ENCODE data around the gene NIN. TPM values are rescaled to one million over a fixed set of nuclear protein-coding genes. Genes with fewer than 3 reads are reported as not detected.

Gene NIN
- total RNA-seq, 1 experiment from 2014 or later: 16.9 TPM

DNA sequence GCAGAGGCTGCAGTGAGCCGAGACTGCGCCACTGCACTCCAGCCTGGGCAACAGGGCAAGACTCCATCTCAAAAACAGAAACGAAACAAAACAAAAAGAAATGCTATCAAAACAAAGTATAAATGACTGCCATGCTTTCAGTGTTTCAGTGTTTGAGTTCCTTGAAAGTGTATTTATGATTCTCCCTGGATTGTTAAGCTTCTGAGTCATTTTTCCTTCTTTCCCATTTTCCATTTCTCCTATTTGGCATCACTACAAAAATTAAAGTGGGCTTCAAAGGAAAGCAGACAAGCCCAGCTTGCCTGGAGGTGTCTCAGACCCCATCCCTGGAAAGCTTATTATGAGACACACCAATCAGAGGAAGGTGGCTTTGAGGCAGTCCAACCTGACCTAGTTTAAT is 35.1 kb downstream of the NIN start:
- no peaks in the 10 kb centered on the region for H3K27me3 Mint-ChIP-seq (ENCODE audit: insufficient read depth, unreplicated experiment)
- no peak for DNase-seq
- H3K4me3 Mint-ChIP-seq (ENCODE audit: unreplicated experiment): no peak overlapping the region
- no peaks in the 10 kb centered on the region for H3K36me3 ChIP-seq (ENCODE audit: control insufficient read depth, insufficient read depth, low read length)
- no peaks in the 10 kb centered on the region for H3K4me1 ChIP-seq
- H3K4me3 ChIP-seq (ENCODE audit: low read depth, low read length): no peak overlapping the region
- no TSS peak for BruUV-seq (replicated peaks)
- ChIA-PET POLR2A (no interaction called here), CTCF (interaction anchor here (1.3 kb wide), 1 partner anchor 65 kb away, joined by 3 read pairs; no protein-coding TSS in a partner anchor)
- H3K27ac Mint-ChIP-seq (ENCODE audit: unreplicated experiment): no peak overlapping the region
- TF ChIP-seq, protein P1, sequence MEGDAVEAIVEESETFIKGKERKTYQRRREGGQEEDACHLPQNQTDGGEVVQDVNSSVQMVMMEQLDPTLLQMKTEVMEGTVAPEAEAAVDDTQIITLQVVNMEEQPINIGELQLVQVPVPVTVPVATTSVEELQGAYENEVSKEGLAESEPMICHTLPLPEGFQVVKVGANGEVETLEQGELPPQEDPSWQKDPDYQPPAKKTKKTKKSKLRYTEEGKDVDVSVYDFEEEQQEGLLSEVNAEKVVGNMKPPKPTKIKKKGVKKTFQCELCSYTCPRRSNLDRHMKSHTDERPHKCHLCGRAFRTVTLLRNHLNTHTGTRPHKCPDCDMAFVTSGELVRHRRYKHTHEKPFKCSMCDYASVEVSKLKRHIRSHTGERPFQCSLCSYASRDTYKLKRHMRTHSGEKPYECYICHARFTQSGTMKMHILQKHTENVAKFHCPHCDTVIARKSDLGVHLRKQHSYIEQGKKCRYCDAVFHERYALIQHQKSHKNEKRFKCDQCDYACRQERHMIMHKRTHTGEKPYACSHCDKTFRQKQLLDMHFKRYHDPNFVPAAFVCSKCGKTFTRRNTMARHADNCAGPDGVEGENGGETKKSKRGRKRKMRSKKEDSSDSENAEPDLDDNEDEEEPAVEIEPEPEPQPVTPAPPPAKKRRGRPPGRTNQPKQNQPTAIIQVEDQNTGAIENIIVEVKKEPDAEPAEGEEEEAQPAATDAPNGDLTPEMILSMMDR (IDR thresholded peaks at IDR 0.05; ENCODE audit: insufficient read depth in 1 of 2, low read depth in 1 of 2, low read length in 1 of 2, severe bottlenecking in 1 of 2, unreplicated experiment in 1 of 2): no peak
- no peaks in the 10 kb centered on the region for H3K27me3 ChIP-seq (replicated peaks; ENCODE audit: control insufficient read depth, insufficient read depth, low read length)
- H3K9me3 ChIP-seq: no peaks in the 10 kb centered on the region
- no peaks in the 10 kb centered on the region for H3K9me3 Mint-ChIP-seq (ENCODE audit: unreplicated experiment)
- H3K4me1 Mint-ChIP-seq (ENCODE audit: low read depth, unreplicated experiment): peaks cover 6% of the 10 kb centered on the region
- no peaks in the 10 kb centered on the region for H3K36me3 Mint-ChIP-seq (ENCODE audit: insufficient read depth, unreplicated experiment)
- intact Hi-C loops (cut with micrococcal nuclease; ENCODE audit: unreplicated experiment): no loop called here

DNA sequence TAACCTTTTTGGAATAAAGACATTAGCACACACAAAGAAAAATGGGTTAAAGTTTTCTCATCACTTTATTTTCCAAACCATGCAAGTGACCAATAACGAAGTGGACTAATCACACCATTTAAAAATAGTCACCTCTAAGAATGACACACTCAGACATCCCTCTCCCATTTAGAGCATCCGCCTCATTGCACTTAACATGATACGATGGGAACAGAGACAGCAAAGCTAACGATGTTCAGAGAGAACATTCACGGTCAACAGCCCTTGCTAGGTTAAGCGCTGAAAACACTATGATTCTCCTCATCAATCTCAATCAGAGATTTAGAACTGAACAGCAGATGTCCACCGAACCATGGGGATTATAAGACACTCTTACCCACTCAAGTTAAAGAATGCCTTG is 35.8 kb downstream of the NIN start:
- no peaks in the 10 kb centered on the region for H3K36me3 ChIP-seq (ENCODE audit: control insufficient read depth, insufficient read depth, low read length)
- TF ChIP-seq, protein P1 (IDR thresholded peaks at IDR 0.05; ENCODE audit: insufficient read depth in 1 of 2, low read depth in 1 of 2, low read length in 1 of 2, severe bottlenecking in 1 of 2, unreplicated experiment in 1 of 2): no peak
- no peak overlapping the region for H3K27ac Mint-ChIP-seq (ENCODE audit: unreplicated experiment)
- no peak overlapping the region for H3K4me3 Mint-ChIP-seq (ENCODE audit: unreplicated experiment)
- no peak overlapping the region for H3K4me3 ChIP-seq (ENCODE audit: low read depth, low read length)
- ChIA-PET CTCF (interaction anchor here (1.2 kb wide), 1 partner anchor 65 kb away, joined by 5 read pairs; no protein-coding TSS in a partner anchor), POLR2A (no interaction called here)
- H3K9me3 ChIP-seq: no peaks in the 10 kb centered on the region
- H3K4me1 ChIP-seq: no peaks in the 10 kb centered on the region
- no peaks in the 10 kb centered on the region for H3K9me3 Mint-ChIP-seq (ENCODE audit: unreplicated experiment)
- H3K27me3 ChIP-seq (replicated peaks; ENCODE audit: control insufficient read depth, insufficient read depth, low read length): no peaks in the 10 kb centered on the region
- no peaks in the 10 kb centered on the region for H3K36me3 Mint-ChIP-seq (ENCODE audit: insufficient read depth, unreplicated experiment)
- BruUV-seq (replicated peaks): no TSS peak
- intact Hi-C loops (cut with micrococcal nuclease; ENCODE audit: unreplicated experiment): no loop called here
- H3K27me3 Mint-ChIP-seq (ENCODE audit: insufficient read depth, unreplicated experiment): no peaks in the 10 kb centered on the region
- DNase-seq: no peak
- peaks cover 6% of the 10 kb centered on the region for H3K4me1 Mint-ChIP-seq (ENCODE audit: low read depth, unreplicated experiment)

DNA sequence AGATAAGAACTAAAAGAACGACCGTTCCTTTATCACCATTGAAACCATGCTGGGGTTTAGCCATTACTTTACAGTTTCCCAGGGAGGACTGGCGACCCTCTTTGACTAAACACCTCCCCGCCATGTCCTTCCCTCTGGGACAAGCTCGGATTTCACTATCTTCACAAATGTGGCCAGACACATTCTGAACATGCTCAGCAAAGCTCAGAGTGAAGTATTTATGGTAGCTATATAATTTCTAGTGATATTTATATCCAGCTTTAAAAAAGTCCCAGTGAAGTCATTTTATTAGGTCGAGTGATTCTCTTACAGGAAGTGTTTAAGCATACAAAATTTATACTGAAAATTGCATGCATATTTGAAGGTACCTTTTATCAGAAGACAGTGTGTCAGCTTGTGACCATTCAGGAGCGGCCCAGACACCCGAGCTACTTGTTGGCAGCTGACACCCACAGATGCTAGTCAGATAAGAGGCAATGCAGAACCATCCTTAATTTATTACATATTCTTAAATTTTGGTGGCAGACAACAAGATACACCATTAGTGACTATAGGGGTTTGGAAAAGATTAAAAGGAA is 36.8 kb downstream of the NIN start:
- H3K9me3 Mint-ChIP-seq (ENCODE audit: unreplicated experiment): no peaks in the 10 kb centered on the region

More for the DNA sequence above, 36.8 kb downstream of the NIN start:
- Histone ChIP-seq H3K36me3 (ENCODE audit: control insufficient read depth, insufficient read depth, low read length) (no peaks in the 10 kb centered on the region), H3K4me1 (no peaks in the 10 kb centered on the region), H3K27me3 (replicated peaks; ENCODE audit: control insufficient read depth, insufficient read depth, low read length) (no peaks in the 10 kb centered on the region), H3K4me3 (ENCODE audit: low read depth, low read length) (no peak overlapping the region), H3K9me3 (no peaks in the 10 kb centered on the region)
- ChIA-PET POLR2A (interaction anchor here (0.7 kb wide), 1 partner anchor 236 kb away, joined by 8 read pairs; no protein-coding TSS in a partner anchor), CTCF (interaction anchor here (1.2 kb wide), 1 partner anchor 66 kb away, joined by 5 read pairs; no protein-coding TSS in a partner anchor)
- TF ChIP-seq, protein P1 (IDR thresholded peaks at IDR 0.05; ENCODE audit: insufficient read depth in 1 of 2, low read depth in 1 of 2, low read length in 1 of 2, severe bottlenecking in 1 of 2, unreplicated experiment in 1 of 2): no peak
- no peak overlapping the region for H3K27ac Mint-ChIP-seq (ENCODE audit: unreplicated experiment)
- no peaks in the 10 kb centered on the region for H3K36me3 Mint-ChIP-seq (ENCODE audit: insufficient read depth, unreplicated experiment)
- DNase-seq: no peak
- no peak overlapping the region for H3K4me3 Mint-ChIP-seq (ENCODE audit: unreplicated experiment)
- intact Hi-C loops (cut with micrococcal nuclease; ENCODE audit: unreplicated experiment): no loop called here
- no peaks in the 10 kb centered on the region for H3K27me3 Mint-ChIP-seq (ENCODE audit: insufficient read depth, unreplicated experiment)
- peaks cover 6% of the 10 kb centered on the region for H3K4me1 Mint-ChIP-seq (ENCODE audit: low read depth, unreplicated experiment)
- no TSS peak for BruUV-seq (replicated peaks)
